ENCODE results near the gene TTC7B.

- TF ChIP-seq, protein P1, sequence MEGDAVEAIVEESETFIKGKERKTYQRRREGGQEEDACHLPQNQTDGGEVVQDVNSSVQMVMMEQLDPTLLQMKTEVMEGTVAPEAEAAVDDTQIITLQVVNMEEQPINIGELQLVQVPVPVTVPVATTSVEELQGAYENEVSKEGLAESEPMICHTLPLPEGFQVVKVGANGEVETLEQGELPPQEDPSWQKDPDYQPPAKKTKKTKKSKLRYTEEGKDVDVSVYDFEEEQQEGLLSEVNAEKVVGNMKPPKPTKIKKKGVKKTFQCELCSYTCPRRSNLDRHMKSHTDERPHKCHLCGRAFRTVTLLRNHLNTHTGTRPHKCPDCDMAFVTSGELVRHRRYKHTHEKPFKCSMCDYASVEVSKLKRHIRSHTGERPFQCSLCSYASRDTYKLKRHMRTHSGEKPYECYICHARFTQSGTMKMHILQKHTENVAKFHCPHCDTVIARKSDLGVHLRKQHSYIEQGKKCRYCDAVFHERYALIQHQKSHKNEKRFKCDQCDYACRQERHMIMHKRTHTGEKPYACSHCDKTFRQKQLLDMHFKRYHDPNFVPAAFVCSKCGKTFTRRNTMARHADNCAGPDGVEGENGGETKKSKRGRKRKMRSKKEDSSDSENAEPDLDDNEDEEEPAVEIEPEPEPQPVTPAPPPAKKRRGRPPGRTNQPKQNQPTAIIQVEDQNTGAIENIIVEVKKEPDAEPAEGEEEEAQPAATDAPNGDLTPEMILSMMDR (IDR thresholded peaks at IDR 0.05; ENCODE audit: low read length): no peak
- no peak for TF ChIP-seq EZH2 (IDR thresholded peaks at IDR 0.05; ENCODE audit: borderline replicate concordance, low read length)
Observed at GRCh38 chr14:90519262-90519920, 296.8 kb downstream of the TTC7B start.
